Progenitor cell of endocrine pancreas (in vitro differentiated cells): Measurements from ENCODE around the gene SMPD2. TPM values are rescaled to one million over a fixed set of nuclear protein-coding genes. Genes with fewer than 3 reads are reported as not detected.

Experiments
- DNase-seq: peaks from one replicate; pipeline ENCODE4 v3.0.0; 2021; ENCODE audit warnings: low spot score; ENCODE audit not compliant: unreplicated experiment
- H3K27ac Mint-ChIP-seq: 2 replicates; pipeline ENCODE4 v1.8.0; 2021; ENCODE audit warnings: mild to moderate bottlenecking, moderate library complexity, mixed read lengths
- H3K27me3 Mint-ChIP-seq: 2 replicates; pipeline ENCODE4 v1.8.0; 2021; ENCODE audit warnings: mixed read lengths
- H3K36me3 Mint-ChIP-seq: 2 replicates; pipeline ENCODE4 v1.8.0; 2022; ENCODE audit warnings: mixed read lengths; ENCODE audit not compliant: insufficient read depth
- H3K4me1 Mint-ChIP-seq: 2 replicates; pipeline ENCODE4 v1.8.0; 2021; ENCODE audit warnings: low read depth, mixed read lengths
- H3K4me3 Mint-ChIP-seq: 2 replicates; pipeline ENCODE4 v1.8.0; 2021; ENCODE audit warnings: low read depth, mild to moderate bottlenecking, moderate library complexity, mixed read lengths
- H3K9me3 Mint-ChIP-seq: 2 replicates; pipeline ENCODE4 v1.8.0; 2021; ENCODE audit warnings: low read depth, mixed read lengths
- long read RNA-seq: library from polyadenylated mRNA; unstranded; transcript quantifications from one replicate; pipeline ENCODE4 v2.0.0, GENCODE V29; 2020
- total RNA-seq: library from RNA; stranded (reverse); gene quantifications from 2 replicates; pipeline ENCODE4 v1.2.1, GENCODE V29; 2021
- TF ChIP-seq, protein P1 (sequence below): fragments of 200-600 bp; sonication (generic); IDR thresholded peaks from one replicate; pipeline ENCODE4 v1.5.0; 2021; ENCODE audit warnings: antibody characterized with exemption, mild to moderate bottlenecking; ENCODE audit not compliant: unreplicated experiment

The SMPD2 gene
- 13.6 and 17.5 TPM in 2 replicates for total RNA-seq
- long read RNA-seq, partial matches to known transcripts = 1 of 10 reads
- long read RNA-seq, other reads (novel, unspliced or antisense) = 6 of 10 reads

DNA sequence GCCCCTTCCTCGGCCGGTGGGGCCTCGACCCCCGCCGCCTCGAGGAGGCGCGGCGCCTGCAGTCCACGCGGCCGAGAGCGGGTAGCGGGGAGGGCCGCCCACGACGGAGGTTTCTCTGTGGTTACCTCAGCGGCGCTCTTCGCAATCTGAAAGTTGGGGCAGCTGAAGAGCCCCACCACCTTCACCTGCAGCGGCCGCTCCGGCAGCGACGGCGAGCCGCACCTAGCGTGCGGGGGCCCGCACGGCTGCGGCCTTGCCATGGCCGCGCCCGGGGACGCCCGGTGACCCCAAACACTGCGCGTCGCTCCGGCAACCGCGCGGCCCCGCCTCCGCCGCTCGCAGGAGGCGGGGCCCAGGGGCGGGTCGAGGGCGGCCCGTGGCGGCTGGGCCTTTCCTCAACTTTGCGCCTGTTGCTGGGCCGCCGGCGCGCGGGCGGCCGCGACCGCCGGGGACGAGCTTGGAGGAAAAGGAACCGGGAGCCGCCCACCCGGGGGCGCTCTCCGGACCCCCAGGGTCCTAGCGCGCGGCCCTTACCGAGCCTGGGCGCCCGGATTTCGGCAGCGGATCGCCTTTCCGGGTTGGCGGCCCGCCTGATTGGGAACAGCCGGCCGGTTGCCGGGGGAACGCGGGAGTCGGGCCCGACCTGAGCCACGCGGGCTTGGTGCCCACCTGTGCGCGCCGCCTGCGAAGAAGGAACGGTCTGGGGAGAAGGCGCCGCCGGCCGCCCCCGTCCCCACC lies at the start of gene SMPD2, which contains the start of gene PPIL6:
Gene SMPD2 (plus strand): TSS at position 394 of the 738 bp plus-strand sequence. CDS start 398 bp downstream, outside the sequence.
Gene PPIL6 (minus strand): TSS at position 298 of the 738 bp plus-strand sequence. CDS start 38 bp downstream, at position 260.
- Mint-ChIP-seq H3K9me3 (no peaks in the 10 kb centered on the region), H3K27me3 (no peaks in the 10 kb centered on the region), H3K27ac (peak within 1 kb of the TSS; percentile 97), H3K36me3 (peaks cover 2% of the 10 kb centered on the region), H3K4me3 (peak within 1 kb of the TSS; percentile 96), H3K4me1 (peaks cover 14% of the 10 kb centered on the region)
- TF ChIP-seq, protein P1, sequence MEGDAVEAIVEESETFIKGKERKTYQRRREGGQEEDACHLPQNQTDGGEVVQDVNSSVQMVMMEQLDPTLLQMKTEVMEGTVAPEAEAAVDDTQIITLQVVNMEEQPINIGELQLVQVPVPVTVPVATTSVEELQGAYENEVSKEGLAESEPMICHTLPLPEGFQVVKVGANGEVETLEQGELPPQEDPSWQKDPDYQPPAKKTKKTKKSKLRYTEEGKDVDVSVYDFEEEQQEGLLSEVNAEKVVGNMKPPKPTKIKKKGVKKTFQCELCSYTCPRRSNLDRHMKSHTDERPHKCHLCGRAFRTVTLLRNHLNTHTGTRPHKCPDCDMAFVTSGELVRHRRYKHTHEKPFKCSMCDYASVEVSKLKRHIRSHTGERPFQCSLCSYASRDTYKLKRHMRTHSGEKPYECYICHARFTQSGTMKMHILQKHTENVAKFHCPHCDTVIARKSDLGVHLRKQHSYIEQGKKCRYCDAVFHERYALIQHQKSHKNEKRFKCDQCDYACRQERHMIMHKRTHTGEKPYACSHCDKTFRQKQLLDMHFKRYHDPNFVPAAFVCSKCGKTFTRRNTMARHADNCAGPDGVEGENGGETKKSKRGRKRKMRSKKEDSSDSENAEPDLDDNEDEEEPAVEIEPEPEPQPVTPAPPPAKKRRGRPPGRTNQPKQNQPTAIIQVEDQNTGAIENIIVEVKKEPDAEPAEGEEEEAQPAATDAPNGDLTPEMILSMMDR = peak; percentile 48
- DNase-seq = peak; percentile 86

DNA sequence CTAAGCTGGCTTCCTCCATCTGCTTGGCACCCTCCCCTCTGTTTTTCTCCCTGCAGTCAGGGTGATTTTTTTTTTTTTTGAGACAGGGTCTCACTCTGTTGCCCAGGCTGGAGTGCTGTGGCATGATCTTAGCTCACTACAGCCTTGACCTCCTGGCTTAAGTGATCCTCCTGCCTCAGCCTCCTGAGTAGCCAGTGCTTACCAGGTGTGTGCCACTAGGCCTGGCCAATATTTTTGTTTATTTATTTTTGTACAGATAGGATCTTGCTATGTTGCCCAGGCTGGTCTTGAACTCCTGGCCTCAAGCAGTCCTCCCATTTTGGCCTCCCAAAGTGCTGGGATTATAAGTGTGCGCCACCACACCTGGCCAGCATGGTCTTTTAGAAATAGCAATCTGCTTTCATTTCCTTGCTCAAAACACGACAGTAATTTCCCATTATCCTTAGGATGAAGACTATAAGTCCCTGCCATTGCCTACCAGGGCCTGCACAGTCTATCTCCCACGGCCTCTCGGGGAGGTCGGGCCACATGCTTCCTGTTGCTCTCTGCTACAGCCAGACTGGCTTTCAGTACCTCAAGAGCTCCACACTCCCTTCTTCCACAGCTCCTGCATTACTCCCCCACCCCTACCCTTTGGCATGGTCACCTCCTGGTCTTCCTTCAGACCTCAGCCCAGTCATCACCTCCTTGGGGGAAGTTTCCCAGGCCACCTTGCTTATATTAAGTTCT lies 47.2 kb upstream of the SMPD2 start:
- Mint-ChIP-seq H3K4me1 (peaks cover 20% of the 10 kb centered on the region), H3K36me3 (no peaks in the 10 kb centered on the region), H3K27ac (no peak overlapping the region), H3K27me3 (peaks cover 10% of the 10 kb centered on the region), H3K4me3 (no peak overlapping the region), H3K9me3 (no peaks in the 10 kb centered on the region)
- TF ChIP-seq, protein P1 = no peak
- no peak for DNase-seq

- H3K36me3 Mint-ChIP-seq = no peaks in the 10 kb centered on the region
- DNase-seq = no peak
- H3K27me3 Mint-ChIP-seq = peaks cover 8% of the 10 kb centered on the region
- TF ChIP-seq, protein P1 = no peak
- H3K9me3 Mint-ChIP-seq = no peaks in the 10 kb centered on the region
- H3K4me1 Mint-ChIP-seq = peaks cover 14% of the 10 kb centered on the region
- H3K4me3 Mint-ChIP-seq = no peak overlapping the region
- H3K27ac Mint-ChIP-seq = no peak overlapping the region
Measured at GRCh38 chr6:109393886-109394281, 46.6 kb upstream of the SMPD2 start.

GRCh38 chr6:109396046-109396718 lies 44.3 kb upstream of the SMPD2 start:
- peaks cover 8% of the 10 kb centered on the region for H3K27me3 Mint-ChIP-seq
- no peak overlapping the region for H3K27ac Mint-ChIP-seq
- H3K4me1 Mint-ChIP-seq = peaks cover 4% of the 10 kb centered on the region
- no peak for DNase-seq
- H3K36me3 Mint-ChIP-seq = no peaks in the 10 kb centered on the region
- H3K9me3 Mint-ChIP-seq = no peaks in the 10 kb centered on the region
- TF ChIP-seq, protein P1 = no peak
- no peak overlapping the region for H3K4me3 Mint-ChIP-seq

DNA sequence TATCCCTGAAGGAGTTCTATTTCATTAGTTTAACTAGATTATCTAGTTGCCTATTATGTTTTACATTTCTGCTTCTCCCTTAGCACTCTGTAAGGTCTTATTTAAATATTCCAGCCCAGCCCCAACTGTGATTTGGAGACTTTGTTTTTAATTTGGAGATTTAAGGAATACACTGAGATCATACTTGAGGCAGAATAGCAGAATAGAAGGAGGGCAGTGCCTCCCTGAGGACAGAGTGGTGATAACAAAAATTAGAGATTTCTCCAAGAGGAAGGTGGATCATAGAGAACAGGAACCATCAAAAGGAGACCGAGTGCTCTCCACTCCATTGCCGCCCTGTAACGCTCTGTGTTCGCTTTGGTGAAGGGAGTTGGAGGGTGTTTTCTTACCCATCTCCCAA lies 43.5 kb upstream of the SMPD2 start:
- TF ChIP-seq, protein P1 = peak; percentile 23
- Mint-ChIP-seq H3K27me3 (peaks cover 8% of the 10 kb centered on the region), H3K36me3 (no peaks in the 10 kb centered on the region), H3K4me3 (no peak overlapping the region), H3K27ac (no peak overlapping the region), H3K9me3 (no peaks in the 10 kb centered on the region), H3K4me1 (no peaks in the 10 kb centered on the region)
- DNase-seq = no peak
